ENCODE results near the gene MMGT1.

MMGT1 gene

GRCh38 chrX:135973548-135974278, at the start of gene MMGT1:
MMGT1 (minus strand) TSS chrX:135973988; CDS start chrX:135973675, 313 bp downstream.
- peaks cover 25% of the 10 kb centered on the region for H3K79me2 ChIP-seq (ENCODE audit: control insufficient read depth, insufficient read depth, low read length, unreplicated experiment)
- H3K4me1 ChIP-seq (ENCODE audit: control insufficient read depth, insufficient read depth, low read length, unreplicated experiment), result peaks cover 7% of the 10 kb centered on the region
- H3K4me3 ChIP-seq (ENCODE audit: low read depth, low read length), result peak within 1 kb of the TSS; percentile 98
- peak within 1 kb of the TSS; percentile 96 for H3K27ac ChIP-seq (ENCODE audit: low read depth, low read length)
- no peaks in the 10 kb centered on the region for H3K36me3 ChIP-seq (ENCODE audit: insufficient read depth, low read length)
- peak within 1 kb of the TSS; percentile 85 for H2AFZ ChIP-seq (ENCODE audit: low read length, unreplicated experiment)
- no peaks in the 10 kb centered on the region for H3K27me3 ChIP-seq (ENCODE audit: insufficient read depth, low read length)

GRCh38 chrX:136021903-136022302, 48.1 kb upstream of the MMGT1 start:
- H3K36me3 ChIP-seq (ENCODE audit: insufficient read depth, low read length), result no peaks in the 10 kb centered on the region
- no peaks in the 10 kb centered on the region for H3K4me1 ChIP-seq (ENCODE audit: control insufficient read depth, insufficient read depth, low read length, unreplicated experiment)
- H3K79me2 ChIP-seq (ENCODE audit: control insufficient read depth, insufficient read depth, low read length, unreplicated experiment), result no peaks in the 10 kb centered on the region
- no peaks in the 10 kb centered on the region for H3K27me3 ChIP-seq (ENCODE audit: insufficient read depth, low read length)
- no peak overlapping the region for H2AFZ ChIP-seq (ENCODE audit: low read length, unreplicated experiment)
- no peak overlapping the region for H3K27ac ChIP-seq (ENCODE audit: low read depth, low read length)
- no peak overlapping the region for H3K4me3 ChIP-seq (ENCODE audit: low read depth, low read length)

- Histone ChIP-seq H3K79me2 (ENCODE audit: control insufficient read depth, insufficient read depth, low read length, unreplicated experiment) (no peaks in the 10 kb centered on the region), H3K4me3 (ENCODE audit: low read depth, low read length) (no peak overlapping the region)
Observed at GRCh38 chrX:136021160-136021559, 47.4 kb upstream of the MMGT1 start.

DNA sequence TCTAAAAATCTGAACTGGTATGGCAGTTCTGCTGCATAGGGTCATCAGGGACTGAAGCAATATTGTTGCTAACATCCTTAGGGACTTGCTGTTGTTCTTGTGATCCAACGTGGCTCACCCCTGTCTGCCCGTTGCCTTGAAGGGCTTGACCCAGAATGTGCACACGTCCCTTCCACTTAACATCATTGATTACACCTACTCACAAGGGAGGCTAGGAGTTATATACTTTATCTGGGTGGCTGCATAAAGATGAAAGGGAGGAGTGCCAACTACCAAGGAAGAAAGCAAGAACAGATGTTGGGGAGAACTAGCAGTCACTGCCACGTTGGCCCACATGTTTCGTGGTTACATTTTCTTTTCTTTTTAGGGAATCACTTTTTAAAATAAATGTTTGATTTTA, 45.4 kb upstream of the MMGT1 start:
- H3K27ac ChIP-seq (ENCODE audit: low read depth, low read length), result no peak overlapping the region
- H3K79me2 ChIP-seq (ENCODE audit: control insufficient read depth, insufficient read depth, low read length, unreplicated experiment), result no peaks in the 10 kb centered on the region
- no peaks in the 10 kb centered on the region for H3K27me3 ChIP-seq (ENCODE audit: insufficient read depth, low read length)
- H2AFZ ChIP-seq (ENCODE audit: low read length, unreplicated experiment), result no peak overlapping the region
- no peaks in the 10 kb centered on the region for H3K36me3 ChIP-seq (ENCODE audit: insufficient read depth, low read length)
- H3K4me3 ChIP-seq (ENCODE audit: low read depth, low read length), result no peak overlapping the region
- no peaks in the 10 kb centered on the region for H3K4me1 ChIP-seq (ENCODE audit: control insufficient read depth, insufficient read depth, low read length, unreplicated experiment)

More at GRCh38 chrX:136021160-136021559, 47.4 kb upstream of the MMGT1 start:
- H3K4me1 ChIP-seq (ENCODE audit: control insufficient read depth, insufficient read depth, low read length, unreplicated experiment), result no peaks in the 10 kb centered on the region
- no peaks in the 10 kb centered on the region for H3K27me3 ChIP-seq (ENCODE audit: insufficient read depth, low read length)
- H3K27ac ChIP-seq (ENCODE audit: low read depth, low read length), result no peak overlapping the region
- H2AFZ ChIP-seq (ENCODE audit: low read length, unreplicated experiment), result no peak overlapping the region
- H3K36me3 ChIP-seq (ENCODE audit: insufficient read depth, low read length), result no peaks in the 10 kb centered on the region

- Histone ChIP-seq H3K27ac (ENCODE audit: low read depth, low read length) (no peak overlapping the region), H2AFZ (ENCODE audit: low read length, unreplicated experiment) (no peak overlapping the region), H3K36me3 (ENCODE audit: insufficient read depth, low read length) (no peaks in the 10 kb centered on the region), H3K27me3 (ENCODE audit: insufficient read depth, low read length) (no peaks in the 10 kb centered on the region), H3K4me1 (ENCODE audit: control insufficient read depth, insufficient read depth, low read length, unreplicated experiment) (no peaks in the 10 kb centered on the region), H3K79me2 (ENCODE audit: control insufficient read depth, insufficient read depth, low read length, unreplicated experiment) (no peaks in the 10 kb centered on the region), H3K4me3 (ENCODE audit: low read depth, low read length) (no peak overlapping the region)
Observed at GRCh38 chrX:136016881-136017280, 43.1 kb upstream of the MMGT1 start.

- no peak overlapping the region for H2AFZ ChIP-seq (ENCODE audit: low read length, unreplicated experiment)
- H3K4me3 ChIP-seq (ENCODE audit: low read depth, low read length), result no peak overlapping the region
- no peaks in the 10 kb centered on the region for H3K4me1 ChIP-seq (ENCODE audit: control insufficient read depth, insufficient read depth, low read length, unreplicated experiment)
- no peaks in the 10 kb centered on the region for H3K79me2 ChIP-seq (ENCODE audit: control insufficient read depth, insufficient read depth, low read length, unreplicated experiment)
- H3K36me3 ChIP-seq (ENCODE audit: insufficient read depth, low read length), result no peaks in the 10 kb centered on the region
- no peak overlapping the region for H3K27ac ChIP-seq (ENCODE audit: low read depth, low read length)
- no peaks in the 10 kb centered on the region for H3K27me3 ChIP-seq (ENCODE audit: insufficient read depth, low read length)
Observed at GRCh38 chrX:136015016-136015415, 41.2 kb upstream of the MMGT1 start.

DNA sequence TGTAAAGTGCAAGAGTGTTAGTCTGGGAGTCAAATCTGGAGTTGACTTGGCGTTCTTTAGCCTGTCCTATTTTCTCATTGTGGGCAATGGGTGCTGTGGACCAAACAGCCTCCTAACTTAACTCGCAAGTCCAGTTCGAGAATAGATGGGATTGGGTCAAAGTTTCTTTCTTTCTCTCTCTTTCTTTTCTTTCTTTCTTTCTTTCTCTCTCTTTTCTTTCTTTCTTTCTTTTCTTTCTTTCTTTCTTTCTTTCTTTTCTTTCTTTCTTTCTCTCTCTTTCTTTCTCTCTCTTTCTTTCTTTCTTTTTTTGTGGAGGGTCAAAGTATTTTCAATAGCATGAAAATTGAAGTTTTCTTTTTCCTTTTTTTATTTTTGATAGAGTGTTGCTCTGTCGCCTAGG, 14.5 kb upstream of the MMGT1 start:
- Histone ChIP-seq H3K79me2 (ENCODE audit: control insufficient read depth, insufficient read depth, low read length, unreplicated experiment) (peaks cover 14% of the 10 kb centered on the region), H3K4me3 (ENCODE audit: low read depth, low read length) (no peak overlapping the region)

GRCh38 chrX:135985973-135986310, 12.2 kb upstream of the MMGT1 start:
- no peak overlapping the region for H2AFZ ChIP-seq (ENCODE audit: low read length, unreplicated experiment)

More for the DNA sequence above, 14.5 kb upstream of the MMGT1 start:
- H3K36me3 ChIP-seq (ENCODE audit: insufficient read depth, low read length), result no peaks in the 10 kb centered on the region
- no peak overlapping the region for H2AFZ ChIP-seq (ENCODE audit: low read length, unreplicated experiment)
- no peak overlapping the region for H3K27ac ChIP-seq (ENCODE audit: low read depth, low read length)
- no peaks in the 10 kb centered on the region for H3K27me3 ChIP-seq (ENCODE audit: insufficient read depth, low read length)
- peaks cover 4% of the 10 kb centered on the region for H3K4me1 ChIP-seq (ENCODE audit: control insufficient read depth, insufficient read depth, low read length, unreplicated experiment)

DNA sequence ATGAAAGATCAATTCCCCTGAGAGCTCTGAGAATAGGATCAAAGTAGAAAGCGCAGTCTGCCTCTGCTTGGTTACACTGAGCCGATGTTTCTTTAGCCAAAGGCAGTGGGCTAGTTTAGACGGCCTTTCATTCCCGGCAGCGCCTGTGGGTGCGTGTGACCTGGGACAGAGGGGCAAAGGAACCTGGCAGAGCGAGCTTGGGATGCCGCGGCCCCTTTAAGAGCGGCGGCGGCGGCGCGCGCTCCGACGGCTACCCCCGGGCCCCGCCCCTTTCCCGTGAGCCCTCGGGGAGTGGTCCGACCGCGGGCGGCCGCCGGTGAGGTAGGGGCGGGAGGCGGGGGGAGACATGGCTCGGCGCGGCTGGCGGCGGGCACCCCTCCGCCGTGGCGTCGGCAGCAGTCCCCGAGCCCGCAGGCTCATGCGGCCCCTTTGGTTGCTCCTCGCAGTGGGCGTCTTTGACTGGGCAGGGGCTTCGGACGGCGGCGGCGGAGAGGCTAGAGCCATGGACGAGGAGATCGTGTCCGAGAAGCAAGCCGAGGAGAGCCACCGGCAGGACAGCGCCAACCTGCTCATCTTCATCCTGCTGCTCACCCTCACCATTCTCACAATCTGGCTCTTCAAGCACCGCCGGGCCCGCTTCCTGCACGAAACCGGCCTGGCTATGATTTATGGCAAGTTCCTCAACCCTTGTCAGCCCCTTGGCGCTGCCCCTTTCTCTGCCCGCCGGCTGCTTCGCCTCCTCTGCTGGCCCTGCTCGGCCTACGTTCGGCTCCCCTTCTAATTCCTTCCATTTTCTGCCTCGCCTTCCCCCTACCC, 11.6 kb upstream of the MMGT1 start, which contains the start of gene SLC9A6:
Gene SLC9A6 (plus strand): TSS at position 279 of the 816 bp plus-strand sequence. CDS start 224 bp downstream, at position 503.
- Histone ChIP-seq H3K27me3 (ENCODE audit: insufficient read depth, low read length) (no peaks in the 10 kb centered on the region), H3K4me3 (ENCODE audit: low read depth, low read length) (peak within 1 kb of the TSS; percentile 79), H2AFZ (ENCODE audit: low read length, unreplicated experiment) (peak within 1 kb of the TSS; percentile 98), H3K36me3 (ENCODE audit: insufficient read depth, low read length) (no peaks in the 10 kb centered on the region), H3K79me2 (ENCODE audit: control insufficient read depth, insufficient read depth, low read length, unreplicated experiment) (peaks cover 14% of the 10 kb centered on the region), H3K4me1 (ENCODE audit: control insufficient read depth, insufficient read depth, low read length, unreplicated experiment) (peaks cover 4% of the 10 kb centered on the region), H3K27ac (ENCODE audit: low read depth, low read length) (no peak within 1 kb of the TSS)

More at GRCh38 chrX:135985973-135986310, 12.2 kb upstream of the MMGT1 start:
- peaks cover 4% of the 10 kb centered on the region for H3K4me1 ChIP-seq (ENCODE audit: control insufficient read depth, insufficient read depth, low read length, unreplicated experiment)
- H3K27me3 ChIP-seq (ENCODE audit: insufficient read depth, low read length), result no peaks in the 10 kb centered on the region
- peak overlapping the region; percentile 79 for H3K4me3 ChIP-seq (ENCODE audit: low read depth, low read length)
- peaks cover 14% of the 10 kb centered on the region for H3K79me2 ChIP-seq (ENCODE audit: control insufficient read depth, insufficient read depth, low read length, unreplicated experiment)
- no peak overlapping the region for H3K27ac ChIP-seq (ENCODE audit: low read depth, low read length)
- no peaks in the 10 kb centered on the region for H3K36me3 ChIP-seq (ENCODE audit: insufficient read depth, low read length)

- peak overlapping the region; percentile 98 for H2AFZ ChIP-seq (ENCODE audit: low read length, unreplicated experiment)
- H3K4me1 ChIP-seq (ENCODE audit: control insufficient read depth, insufficient read depth, low read length, unreplicated experiment), result peaks cover 4% of the 10 kb centered on the region
- no peaks in the 10 kb centered on the region for H3K36me3 ChIP-seq (ENCODE audit: insufficient read depth, low read length)
- no peaks in the 10 kb centered on the region for H3K27me3 ChIP-seq (ENCODE audit: insufficient read depth, low read length)
- no peak overlapping the region for H3K27ac ChIP-seq (ENCODE audit: low read depth, low read length)
- peaks cover 14% of the 10 kb centered on the region for H3K79me2 ChIP-seq (ENCODE audit: control insufficient read depth, insufficient read depth, low read length, unreplicated experiment)
- peak overlapping the region; percentile 79 for H3K4me3 ChIP-seq (ENCODE audit: low read depth, low read length)
Observed at GRCh38 chrX:135984791-135985156, 11.0 kb upstream of the MMGT1 start.

Data from ACC112 (cell line).